Mesothelial cell of epicardium (in vitro differentiated cells): ENCODE data around the gene TMIE. TPM values are rescaled to one million over a fixed set of nuclear protein-coding genes. Genes with fewer than 3 reads are reported as not detected.

Source experiments
- DNase-seq, 2 experiments: peaks; one replicate each; pipeline ENCODE4 v3.0.0; 2021; ENCODE audit warnings: low spot score in 2 of 2; ENCODE audit not compliant: unreplicated experiment in 2 of 2
- H3K27ac Mint-ChIP-seq: 2 replicates; pipeline ENCODE4 v1.8.0; 2021; ENCODE audit warnings: mixed read lengths
- H3K27me3 Mint-ChIP-seq: 2 replicates; pipeline ENCODE4 v1.8.0; 2021; ENCODE audit warnings: low read depth, mixed read lengths
- H3K36me3 Mint-ChIP-seq: 2 replicates; pipeline ENCODE4 v1.8.0; 2021; ENCODE audit warnings: mixed read lengths
- H3K4me1 Mint-ChIP-seq: 2 replicates; pipeline ENCODE4 v1.8.0; 2021; ENCODE audit warnings: mixed read lengths
- H3K4me3 Mint-ChIP-seq: 2 replicates; pipeline ENCODE4 v1.8.0; 2021; ENCODE audit warnings: mild to moderate bottlenecking, moderate library complexity, mixed read lengths
- H3K9me3 Mint-ChIP-seq: 2 replicates; pipeline ENCODE4 v1.8.0; 2021; ENCODE audit warnings: mixed read lengths
- CTCF ChIP-seq: fragments of 200-600 bp; sonication (generic); IDR thresholded peaks from one replicate; pipeline ENCODE4 v1.5.0; 2021; ENCODE audit warnings: antibody characterized with exemption; ENCODE audit not compliant: unreplicated experiment
- total RNA-seq: library from RNA; stranded (reverse); gene quantifications from 3 replicates; pipeline ENCODE4 v1.2.1, GENCODE V29; 2021

TMIE gene
- total RNA-seq, 1 donor from 2014 or later, result 0.54 TPM

- H3K4me1 Mint-ChIP-seq, result peaks cover 36% of the 10 kb centered on the region
- H3K27me3 Mint-ChIP-seq, result peaks cover under 1% of the 10 kb centered on the region
- DNase-seq, result peak in 1 of 2 experiments; percentile 44
- no peaks in the 10 kb centered on the region for H3K36me3 Mint-ChIP-seq
- H3K27ac Mint-ChIP-seq, result no peak overlapping the region
- H3K9me3 Mint-ChIP-seq, result no peaks in the 10 kb centered on the region
- no peak overlapping the region for H3K4me3 Mint-ChIP-seq
- TF ChIP-seq CTCF, result no peak
These were observed 40.4 kb upstream of the TMIE start for GRCh38 chr3:46660543-46661523.

GRCh38 chr3:46661776-46662766, 39.1 kb upstream of the TMIE start:
- H3K27me3 Mint-ChIP-seq, result no peaks in the 10 kb centered on the region
- DNase-seq, result peak in 1 of 2 experiments; percentile 30
- no peak for TF ChIP-seq CTCF
- H3K27ac Mint-ChIP-seq, result no peak overlapping the region
- no peaks in the 10 kb centered on the region for H3K9me3 Mint-ChIP-seq
- peaks cover 36% of the 10 kb centered on the region for H3K4me1 Mint-ChIP-seq
- no peaks in the 10 kb centered on the region for H3K36me3 Mint-ChIP-seq
- H3K4me3 Mint-ChIP-seq, result no peak overlapping the region

- Mint-ChIP-seq H3K9me3 (no peaks in the 10 kb centered on the region), H3K4me3 (no peak overlapping the region), H3K27me3 (no peaks in the 10 kb centered on the region), H3K27ac (peak overlapping the region; percentile 31), H3K36me3 (no peaks in the 10 kb centered on the region), H3K4me1 (peaks cover 36% of the 10 kb centered on the region)
- no peak for TF ChIP-seq CTCF
- peak in 1 of 2 experiments; percentile 39 for DNase-seq
These were observed 38.2 kb upstream of the TMIE start for GRCh38 chr3:46662771-46663551.

GRCh38 chr3:46663591-46664135, 37.5 kb upstream of the TMIE start:
- DNase-seq, result no peak
- peak overlapping the region; percentile 31 for H3K27ac Mint-ChIP-seq
- no peaks in the 10 kb centered on the region for H3K27me3 Mint-ChIP-seq
- H3K4me3 Mint-ChIP-seq, result no peak overlapping the region
- no peaks in the 10 kb centered on the region for H3K9me3 Mint-ChIP-seq
- no peak for TF ChIP-seq CTCF
- H3K36me3 Mint-ChIP-seq, result no peaks in the 10 kb centered on the region
- H3K4me1 Mint-ChIP-seq, result peaks cover 36% of the 10 kb centered on the region
